Measurements from ENCODE around the gene DAPL1.

The DAPL1 gene

GRCh38 chr2:158810731-158811460 lies 15.8 kb downstream of the DAPL1 start:
- no peak for TF ChIP-seq CTCF (IDR thresholded peaks at IDR 0.05; ENCODE audit: control extremely low read depth, extremely low read depth, low read depth, missing control alignments)
- ChIA-PET POLR2A (no interaction called here), CTCF (interaction anchor here (1.8 kb wide), 1 partner anchor 10 kb away, joined by 6 read pairs; no protein-coding TSS in a partner anchor)
- no peak for DNase-seq (ENCODE audit: extremely low spot score)

GRCh38 chr2:158815166-158815565 lies 20.0 kb downstream of the DAPL1 start:
- TF ChIP-seq CTCF (IDR thresholded peaks at IDR 0.05; ENCODE audit: control extremely low read depth, extremely low read depth, low read depth, missing control alignments) = no peak
- ChIA-PET POLR2A (no interaction called here), CTCF (no interaction called here)

GRCh38 chr2:158815658-158816057 lies 20.5 kb downstream of the DAPL1 start:
- DNase-seq (ENCODE audit: extremely low spot score) = no peak

More at GRCh38 chr2:158815166-158815565, 20.0 kb downstream of the DAPL1 start:
- DNase-seq (ENCODE audit: extremely low spot score) = no peak

GRCh38 chr2:158817588-158817987 lies 22.5 kb downstream of the DAPL1 start:
- ChIA-PET POLR2A (no interaction called here), CTCF (interaction anchor here (2.0 kb wide), 1 partner anchor 13 kb away, joined by 4 read pairs; no protein-coding TSS in a partner anchor)
- DNase-seq (ENCODE audit: extremely low spot score) = no peak
- TF ChIP-seq CTCF (IDR thresholded peaks at IDR 0.05; ENCODE audit: control extremely low read depth, extremely low read depth, low read depth, missing control alignments) = no peak

More at GRCh38 chr2:158815658-158816057, 20.5 kb downstream of the DAPL1 start:
- ChIA-PET POLR2A (no interaction called here), CTCF (no interaction called here)
- TF ChIP-seq CTCF (IDR thresholded peaks at IDR 0.05; ENCODE audit: control extremely low read depth, extremely low read depth, low read depth, missing control alignments) = no peak

- ChIA-PET POLR2A (no interaction called here), CTCF (interaction anchor here (2.0 kb wide), 1 partner anchor 14 kb away, joined by 4 read pairs; no protein-coding TSS in a partner anchor)
- no peak for TF ChIP-seq CTCF (IDR thresholded peaks at IDR 0.05; ENCODE audit: control extremely low read depth, extremely low read depth, low read depth, missing control alignments)
- DNase-seq (ENCODE audit: extremely low spot score) = no peak
Measured at GRCh38 chr2:158818511-158818910, 23.4 kb downstream of the DAPL1 start.

GRCh38 chr2:158822193-158822592 lies 27.1 kb downstream of the DAPL1 start:
- POLR2A ChIA-PET = no interaction called here
- no peak for DNase-seq (ENCODE audit: extremely low spot score)
- CTCF ChIA-PET = interaction anchor here (1.4 kb wide), 1 partner anchor 14 kb away, joined by 3 read pairs; no protein-coding TSS in a partner anchor
- TF ChIP-seq CTCF (IDR thresholded peaks at IDR 0.05; ENCODE audit: control extremely low read depth, extremely low read depth, low read depth, missing control alignments) = no peak
